GM23248 (cell line): ENCODE results near the gene AGAP1.

ENCODE experiments used
- EZH2 ChIP-seq: fragments of 200-600 bp; sonication (generic); IDR thresholded peaks from 2 replicates; pipeline ENCODE4 v1.6.1; 2018; ENCODE audit warnings: antibody characterized with exemption, mild to moderate bottlenecking; ENCODE audit not compliant: insufficient read depth, poor library complexity, severe bottlenecking
- EZH2phosphoT487 ChIP-seq: fragments of 200-600 bp; sonication (generic); IDR thresholded peaks from 2 replicates; pipeline ENCODE4 v1.6.1; 2018; ENCODE audit warnings: antibody characterized with exemption, moderate library complexity, mild to moderate bottlenecking, low read depth; ENCODE audit not compliant: insufficient read depth

DNA sequence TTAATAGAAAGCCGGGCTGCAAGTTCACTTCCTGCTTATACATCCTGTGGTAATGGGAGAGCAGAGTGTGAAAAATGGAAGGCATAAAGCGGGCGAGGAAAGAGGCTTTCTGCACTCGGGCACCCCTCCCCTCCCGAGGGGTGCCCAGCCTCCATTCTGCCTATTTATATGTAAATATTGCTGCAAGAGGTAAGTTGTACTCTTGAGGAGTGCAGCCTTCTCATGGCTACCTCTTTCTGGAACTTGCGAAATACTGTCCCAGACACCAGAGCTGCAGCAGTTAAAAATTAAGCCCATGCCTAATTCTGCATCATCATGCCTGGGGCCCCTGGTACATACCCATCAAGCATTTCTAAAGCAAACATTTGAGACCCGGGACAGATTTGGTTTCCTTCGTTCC, 518.3 kb downstream of the AGAP1 start:
- TF ChIP-seq EZH2 (no peak), EZH2phosphoT487 (no peak)
